PC-3 (cell line): ENCODE measurements around the gene BSCL2. TPM values are rescaled to one million over a fixed set of nuclear protein-coding genes. Genes with fewer than 3 reads are reported as not detected.

ENCODE experiments used
- ATAC-seq: fragments of 200-7000 bp; cut with Tn5 transposase; 2 replicates; pipeline ENCODE4 v1.9.1; 2020; ENCODE audit warnings: mild to moderate bottlenecking, moderate library complexity
- BruUV-seq: library from RNA; stranded (reverse); fragments of 400-500 nt; replicated peaks from 2 replicates; lab custom pipeline; 2021; lab: Mats Ljungman, UMichigan
- CTCF ChIA-PET: fragments of 300-600 bp; sonication (Branson Sonifier 250); formaldehyde crosslinking; loops from one replicate; lab custom pipeline; 2022; ENCODE audit warnings: antibody characterized with exemption; lab: Charles Lee
- POLR2A ChIA-PET: fragments of 300-600 bp; sonication (Branson Sonifier 250); formaldehyde crosslinking; loops from one replicate; lab custom pipeline; 2022; ENCODE audit warnings: antibody characterized with exemption; ENCODE audit not compliant: unreplicated experiment; lab: Charles Lee
- DNase-seq: peaks from one replicate; pipeline ENCODE4 v3.0.0-alpha.2; 2015
- H2AFZ ChIP-seq: fragments of 300-600 bp; sonication (generic); 2 replicates; pipeline ENCODE4 v1.6.0; 2016; ENCODE audit warnings: antibody characterized with exemption, low read length
- H3F3A ChIP-seq: fragments of 300-600 bp; sonication (generic); one replicate; pipeline ENCODE4 v1.6.0; 2017; ENCODE audit warnings: antibody characterized with exemption, low read length, control low read depth, mild to moderate bottlenecking; ENCODE audit not compliant: unreplicated experiment
- H3K27ac ChIP-seq: fragments of 300-600 bp; sonication (generic); 2 replicates; pipeline ENCODE4 v1.5.1; 2016; ENCODE audit warnings: mild to moderate bottlenecking, low read length
- H3K27me3 ChIP-seq: fragments of 300-600 bp; sonication (generic); 2 replicates; pipeline ENCODE4 v1.6.1; 2016; ENCODE audit warnings: low read length, mixed read lengths
- H3K36me3 ChIP-seq: fragments of 300-600 bp; sonication (generic); 2 replicates; pipeline ENCODE4 v1.6.1; 2016; ENCODE audit warnings: low read depth, mixed run types, low read length, mixed read lengths
- H3K4me1 ChIP-seq: fragments of 300-600 bp; sonication (generic); 2 replicates; pipeline ENCODE4 v1.5.1; 2016; ENCODE audit warnings: low read length; ENCODE audit not compliant: insufficient read depth
- H3K4me2 ChIP-seq: fragments of 300-600 bp; sonication (generic); 2 replicates; pipeline ENCODE4 v1.6.0; 2016; ENCODE audit warnings: low read length
- H3K4me3 ChIP-seq: fragments of 300-600 bp; sonication (generic); 2 replicates; pipeline ENCODE4 v1.5.1; 2016; ENCODE audit warnings: mild to moderate bottlenecking, low read length, mixed read lengths
- H3K79me2 ChIP-seq: fragments of 300-600 bp; sonication (generic); 2 replicates; pipeline ENCODE4 v1.6.1; 2017; ENCODE audit warnings: low read length, mixed read lengths
- H3K9ac ChIP-seq: fragments of 300-600 bp; sonication (generic); 2 replicates; pipeline ENCODE4 v1.6.0; 2016; ENCODE audit warnings: mild to moderate bottlenecking, low read length
- H3K9me2 ChIP-seq: fragments of 300-600 bp; sonication (generic); replicated peaks from 2 replicates; pipeline ENCODE4 v1.6.1; 2016; ENCODE audit warnings: mixed run types, low read length, mixed read lengths
- H3K9me3 ChIP-seq: fragments of 300-600 bp; sonication (generic); 2 replicates; pipeline ENCODE4 v1.6.1; 2016; ENCODE audit warnings: low read length, mixed read lengths
- H4K20me1 ChIP-seq: fragments of 300-600 bp; sonication (generic); 2 replicates; pipeline ENCODE4 v1.6.1; 2016; ENCODE audit warnings: low read length, mixed read lengths
- EZH2 ChIP-seq: fragments of 300-600 bp; sonication (generic); IDR thresholded peaks from one replicate; pipeline ENCODE4 v1.6.1; 2017; ENCODE audit warnings: antibody characterized with exemption, mild to moderate bottlenecking, low read length; ENCODE audit not compliant: unreplicated experiment
- EZH2phosphoT487 ChIP-seq: fragments of 300-600 bp; sonication (generic); IDR thresholded peaks from 2 replicates; pipeline ENCODE4 v1.6.1; 2018; ENCODE audit warnings: mild to moderate bottlenecking, antibody characterized with exemption, low read length, borderline replicate concordance
- intact Hi-C: fragments of 100-400 bp; cut with micrococcal nuclease; formaldehyde crosslinking; loops from 2 replicates; pipeline ENCODE4 v1.9.0; 2023
- total RNA-seq: library from RNA; depleted of rRNA; stranded (reverse); fragments of >200 nt; gene quantifications from 2 replicates; pipeline ENCODE4 v1.2.3, GENCODE V29; 2014
- TF ChIP-seq, protein P1 (sequence below): fragments of 300-600 bp; sonication (generic); conservative IDR thresholded peaks from 2 replicates; pipeline ENCODE4 v1.5.1; 2017; ENCODE audit warnings: antibody characterized with exemption, low read depth, mild to moderate bottlenecking, low read length

The BSCL2 gene
- total RNA-seq, 1 experiment from 2014 or later: 65.7 TPM

GRCh38 chr11:62666259-62666926, 40.8 kb downstream of the BSCL2 start:
- no peaks in the 10 kb centered on the region for H3K9me2 ChIP-seq
- peak overlapping the region; percentile 92 for H3K9ac ChIP-seq
- POLR2A ChIA-PET: interaction anchor here (0.6 to 2.1 kb wide), 2 partner anchors 11 to 96 kb away, joined by 5 to 11 read pairs; no protein-coding TSS in a partner anchor
- no peaks in the 10 kb centered on the region for H3K9me3 ChIP-seq
- peak overlapping the region; percentile 93 for H3K4me2 ChIP-seq
- H2AFZ ChIP-seq: no peak overlapping the region
- peaks cover 16% of the 10 kb centered on the region for H3K36me3 ChIP-seq
- DNase-seq (no peak), ATAC-seq (no peak)
- H3K4me1 ChIP-seq: peaks cover 35% of the 10 kb centered on the region
- intact Hi-C loops: no loop called here
- H4K20me1 ChIP-seq: peaks cover 14% of the 10 kb centered on the region; the same call in 1 of the 2 replicates
- peaks cover 13% of the 10 kb centered on the region for H3F3A ChIP-seq
- H3K27me3 ChIP-seq: no peaks in the 10 kb centered on the region
- TF ChIP-seq EZH2: no peak
- TF ChIP-seq EZH2phosphoT487: no peak
- TF ChIP-seq, protein P1, sequence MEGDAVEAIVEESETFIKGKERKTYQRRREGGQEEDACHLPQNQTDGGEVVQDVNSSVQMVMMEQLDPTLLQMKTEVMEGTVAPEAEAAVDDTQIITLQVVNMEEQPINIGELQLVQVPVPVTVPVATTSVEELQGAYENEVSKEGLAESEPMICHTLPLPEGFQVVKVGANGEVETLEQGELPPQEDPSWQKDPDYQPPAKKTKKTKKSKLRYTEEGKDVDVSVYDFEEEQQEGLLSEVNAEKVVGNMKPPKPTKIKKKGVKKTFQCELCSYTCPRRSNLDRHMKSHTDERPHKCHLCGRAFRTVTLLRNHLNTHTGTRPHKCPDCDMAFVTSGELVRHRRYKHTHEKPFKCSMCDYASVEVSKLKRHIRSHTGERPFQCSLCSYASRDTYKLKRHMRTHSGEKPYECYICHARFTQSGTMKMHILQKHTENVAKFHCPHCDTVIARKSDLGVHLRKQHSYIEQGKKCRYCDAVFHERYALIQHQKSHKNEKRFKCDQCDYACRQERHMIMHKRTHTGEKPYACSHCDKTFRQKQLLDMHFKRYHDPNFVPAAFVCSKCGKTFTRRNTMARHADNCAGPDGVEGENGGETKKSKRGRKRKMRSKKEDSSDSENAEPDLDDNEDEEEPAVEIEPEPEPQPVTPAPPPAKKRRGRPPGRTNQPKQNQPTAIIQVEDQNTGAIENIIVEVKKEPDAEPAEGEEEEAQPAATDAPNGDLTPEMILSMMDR: no peak
- H3K79me2 ChIP-seq: peaks cover 72% of the 10 kb centered on the region
- H3K27ac ChIP-seq: peak overlapping the region; percentile 30
- H3K4me3 ChIP-seq: peak overlapping the region; percentile 98
- no TSS peak for BruUV-seq
- CTCF ChIA-PET: interaction anchor here (0.5 to 1.7 kb wide), 2 partner anchors 15 to 121 kb away, joined by 4 to 6 read pairs; partner anchors contain the start of gene TMEM179B

DNA sequence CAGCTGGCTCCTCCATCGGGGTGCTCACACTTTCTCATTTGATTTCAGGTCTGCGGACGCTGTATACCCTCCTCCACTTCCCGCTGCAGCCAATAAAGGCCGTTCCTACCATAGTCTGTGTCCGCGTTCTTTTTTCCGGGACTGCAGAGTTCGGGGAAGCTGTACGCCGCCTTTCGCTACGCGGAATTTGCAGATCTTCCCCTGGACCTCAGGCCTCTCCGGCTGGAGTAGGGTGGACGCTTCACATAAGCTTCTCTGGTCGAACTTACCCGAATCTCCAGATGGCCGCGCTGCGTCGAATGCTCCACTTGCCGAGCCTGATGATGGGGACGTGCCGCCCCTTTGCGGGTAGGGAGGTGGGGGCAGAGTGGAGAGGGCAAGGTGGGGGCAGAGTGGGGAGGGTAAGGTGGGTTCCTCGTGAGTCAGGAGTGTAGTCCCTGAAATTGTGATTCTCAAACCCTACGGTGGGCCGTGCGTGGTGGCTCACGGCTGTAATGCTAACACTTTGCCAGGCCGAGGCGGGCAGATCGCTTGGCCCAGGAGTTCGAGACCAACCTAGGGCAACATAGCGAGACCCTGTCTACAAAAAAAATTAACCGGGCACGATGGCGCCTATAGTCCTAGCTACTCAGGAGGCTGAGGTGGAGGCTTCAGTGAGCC, 41.5 kb downstream of the BSCL2 start:
- peak overlapping the region; percentile 30 for H3K27ac ChIP-seq
- ChIA-PET POLR2A (interaction anchor here (0.6 to 2.1 kb wide), 15 partner anchors 9 to 216 kb away, joined by 3 to 22 read pairs (median 6); partner anchors contain the start of genes EEF1G, INTS5, MTA2 and TUT1), CTCF (interaction anchor here (1.1 to 1.7 kb wide), 3 partner anchors 15 to 54 kb away, joined by 3 to 6 read pairs (median 6); partner anchors contain the start of gene B3GAT3)
- peaks cover 32% of the 10 kb centered on the region for H3K4me1 ChIP-seq
- ATAC-seq (peak; percentile 16), DNase-seq (no peak)
- BruUV-seq: no TSS peak
- peaks cover 16% of the 10 kb centered on the region for H3K36me3 ChIP-seq
- H4K20me1 ChIP-seq: peaks cover 14% of the 10 kb centered on the region; the same call in 1 of the 2 replicates
- TF ChIP-seq, protein P1: no peak
- TF ChIP-seq EZH2: no peak
- no peaks in the 10 kb centered on the region for H3K9me3 ChIP-seq
- peak overlapping the region; percentile 92 for H3K9ac ChIP-seq
- peak overlapping the region; percentile 98 for H3K4me3 ChIP-seq
- intact Hi-C loops: no loop called here
- peak overlapping the region; percentile 93 for H3K4me2 ChIP-seq
- H3K79me2 ChIP-seq: peaks cover 65% of the 10 kb centered on the region
- H3K9me2 ChIP-seq: no peaks in the 10 kb centered on the region
- no peaks in the 10 kb centered on the region for H3K27me3 ChIP-seq
- H2AFZ ChIP-seq: no peak overlapping the region
- H3F3A ChIP-seq: peaks cover 13% of the 10 kb centered on the region
